GM12801 (cell line): Measurements from ENCODE around the gene CXCL10.

ENCODE experiments used
- TF ChIP-seq, protein P1 (sequence below): IDR thresholded peaks from one replicate; pipeline ENCODE4 v1.5.1; 2011; ENCODE audit warnings: control low read depth; ENCODE audit not compliant: insufficient read length; ENCODE audit errors: extremely low read depth

The CXCL10 gene

DNA sequence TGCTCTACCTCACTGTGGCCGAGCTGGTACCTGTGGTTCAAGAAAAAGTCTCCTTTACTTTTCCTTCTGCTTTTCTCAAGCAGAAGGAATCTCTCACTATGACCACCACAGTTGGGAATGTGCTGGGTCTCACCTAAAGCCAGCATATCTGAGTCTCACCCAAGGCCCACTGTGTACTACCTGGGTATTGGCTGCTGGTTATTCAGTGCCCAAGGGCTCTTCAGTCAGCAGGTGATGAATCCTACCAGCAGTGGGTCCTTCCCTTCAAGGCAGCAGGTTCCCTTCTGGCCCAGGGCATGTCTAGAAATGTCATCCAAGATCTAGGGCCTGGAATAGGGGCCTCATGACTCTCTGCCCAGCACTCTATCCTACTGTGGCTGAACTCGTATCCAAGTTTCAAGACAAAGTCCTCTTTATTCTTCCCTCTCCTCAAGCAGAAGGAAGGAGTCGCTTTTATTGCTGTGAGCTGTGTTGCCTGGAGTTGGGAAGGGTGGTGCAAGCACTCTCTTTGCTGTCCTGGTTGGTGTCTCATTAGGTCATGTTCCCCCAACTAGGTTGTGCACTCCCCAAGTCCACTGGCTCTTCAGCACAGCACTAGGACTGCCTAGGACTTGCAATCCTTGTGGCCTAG, 6.1 kb downstream of the CXCL10 start:
- TF ChIP-seq, protein P1, sequence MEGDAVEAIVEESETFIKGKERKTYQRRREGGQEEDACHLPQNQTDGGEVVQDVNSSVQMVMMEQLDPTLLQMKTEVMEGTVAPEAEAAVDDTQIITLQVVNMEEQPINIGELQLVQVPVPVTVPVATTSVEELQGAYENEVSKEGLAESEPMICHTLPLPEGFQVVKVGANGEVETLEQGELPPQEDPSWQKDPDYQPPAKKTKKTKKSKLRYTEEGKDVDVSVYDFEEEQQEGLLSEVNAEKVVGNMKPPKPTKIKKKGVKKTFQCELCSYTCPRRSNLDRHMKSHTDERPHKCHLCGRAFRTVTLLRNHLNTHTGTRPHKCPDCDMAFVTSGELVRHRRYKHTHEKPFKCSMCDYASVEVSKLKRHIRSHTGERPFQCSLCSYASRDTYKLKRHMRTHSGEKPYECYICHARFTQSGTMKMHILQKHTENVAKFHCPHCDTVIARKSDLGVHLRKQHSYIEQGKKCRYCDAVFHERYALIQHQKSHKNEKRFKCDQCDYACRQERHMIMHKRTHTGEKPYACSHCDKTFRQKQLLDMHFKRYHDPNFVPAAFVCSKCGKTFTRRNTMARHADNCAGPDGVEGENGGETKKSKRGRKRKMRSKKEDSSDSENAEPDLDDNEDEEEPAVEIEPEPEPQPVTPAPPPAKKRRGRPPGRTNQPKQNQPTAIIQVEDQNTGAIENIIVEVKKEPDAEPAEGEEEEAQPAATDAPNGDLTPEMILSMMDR, result no peak

DNA sequence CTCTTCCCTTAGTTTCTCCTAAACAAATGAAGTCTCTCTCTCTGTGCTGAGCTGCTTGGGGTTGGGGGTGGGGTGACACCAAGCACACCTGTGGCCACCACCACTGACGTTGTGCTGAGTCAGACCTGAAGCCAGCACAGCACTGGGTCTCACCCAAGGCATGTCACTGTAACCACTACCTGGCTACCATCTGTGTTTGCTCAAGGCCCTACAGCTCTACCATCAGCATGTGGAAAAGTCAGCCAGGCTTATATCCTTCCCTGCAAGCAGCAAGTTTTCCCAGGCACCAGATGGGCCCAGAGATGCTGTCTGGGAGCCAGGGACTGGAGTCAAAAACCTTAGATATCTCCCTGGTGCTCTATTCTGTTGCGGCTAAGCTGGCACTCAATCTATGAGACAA, 6.9 kb downstream of the CXCL10 start:
- TF ChIP-seq, protein P1, result no peak

DNA sequence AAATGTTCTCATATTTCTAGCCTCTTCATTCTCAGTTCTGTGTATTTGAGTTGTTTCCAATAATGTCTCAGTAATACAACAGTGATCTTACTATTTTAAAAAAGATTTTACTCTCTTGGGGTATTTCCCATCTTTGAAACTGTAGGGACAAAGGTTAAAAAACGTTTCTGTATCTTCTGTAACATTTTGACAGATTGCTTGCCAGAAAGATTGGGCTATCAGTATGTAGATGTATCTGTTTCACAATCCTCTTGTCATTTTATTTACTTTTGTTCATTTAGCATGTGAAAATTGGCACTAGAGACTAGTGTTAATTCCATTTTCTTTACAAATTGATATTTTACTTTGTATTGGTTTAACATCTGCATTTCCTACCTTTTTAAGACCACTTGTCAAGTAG, 9.8 kb downstream of the CXCL10 start:
- TF ChIP-seq, protein P1, result no peak

DNA sequence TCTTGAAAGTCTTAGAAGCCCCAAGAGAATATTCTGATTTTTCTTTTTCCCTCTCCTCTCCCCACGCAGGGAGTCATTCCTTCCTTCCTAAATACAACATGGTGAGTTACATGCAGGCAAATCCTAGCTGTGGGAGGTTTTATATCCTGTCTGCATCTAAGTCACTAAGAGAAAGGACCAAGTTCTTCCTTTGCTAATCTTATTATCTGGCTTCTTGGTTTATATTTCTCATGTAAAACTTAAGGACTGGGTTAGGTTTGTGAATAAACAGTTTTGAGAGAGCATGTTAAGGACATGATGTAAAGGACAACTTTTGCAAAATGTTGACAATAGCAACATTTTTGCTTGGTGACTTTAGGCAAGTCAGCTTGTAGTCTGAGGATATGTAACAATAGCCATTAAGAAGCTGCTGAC, 10.9 kb downstream of the CXCL10 start:
- TF ChIP-seq, protein P1, result no peak

DNA sequence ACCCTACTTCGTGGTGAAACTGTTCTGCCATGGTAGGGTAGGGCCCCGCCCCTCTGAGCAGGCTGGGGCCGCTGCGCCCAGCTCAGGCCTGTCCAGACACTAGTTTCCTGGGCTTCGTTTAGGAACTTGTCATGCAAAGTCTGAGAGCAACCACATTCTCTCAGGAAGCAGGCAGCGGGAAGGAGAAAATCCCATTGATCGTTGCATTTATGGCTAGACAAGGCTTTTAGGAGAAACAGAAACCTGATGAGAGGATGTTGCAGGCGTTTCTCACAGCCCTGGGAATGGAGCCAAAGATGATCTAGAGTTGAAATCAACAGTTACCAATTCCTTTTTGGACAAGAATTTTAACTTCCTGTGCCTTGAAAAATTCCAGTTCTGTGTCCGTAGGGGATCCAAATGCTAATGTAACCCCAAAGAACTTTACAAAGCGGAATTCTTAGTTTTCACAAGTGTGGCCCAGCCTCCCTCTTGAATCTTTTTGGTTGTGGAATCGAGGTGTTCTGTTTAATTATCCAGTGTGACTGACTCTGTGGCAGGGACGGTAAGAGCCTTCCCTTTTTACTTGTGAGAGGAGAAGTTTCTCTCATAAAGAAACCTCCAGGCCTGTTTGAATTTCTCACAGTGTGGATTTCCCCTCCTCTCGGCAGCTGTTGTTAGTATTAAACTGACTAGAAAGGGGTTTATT, 11.5 kb downstream of the CXCL10 start:
- TF ChIP-seq, protein P1, result no peak

DNA sequence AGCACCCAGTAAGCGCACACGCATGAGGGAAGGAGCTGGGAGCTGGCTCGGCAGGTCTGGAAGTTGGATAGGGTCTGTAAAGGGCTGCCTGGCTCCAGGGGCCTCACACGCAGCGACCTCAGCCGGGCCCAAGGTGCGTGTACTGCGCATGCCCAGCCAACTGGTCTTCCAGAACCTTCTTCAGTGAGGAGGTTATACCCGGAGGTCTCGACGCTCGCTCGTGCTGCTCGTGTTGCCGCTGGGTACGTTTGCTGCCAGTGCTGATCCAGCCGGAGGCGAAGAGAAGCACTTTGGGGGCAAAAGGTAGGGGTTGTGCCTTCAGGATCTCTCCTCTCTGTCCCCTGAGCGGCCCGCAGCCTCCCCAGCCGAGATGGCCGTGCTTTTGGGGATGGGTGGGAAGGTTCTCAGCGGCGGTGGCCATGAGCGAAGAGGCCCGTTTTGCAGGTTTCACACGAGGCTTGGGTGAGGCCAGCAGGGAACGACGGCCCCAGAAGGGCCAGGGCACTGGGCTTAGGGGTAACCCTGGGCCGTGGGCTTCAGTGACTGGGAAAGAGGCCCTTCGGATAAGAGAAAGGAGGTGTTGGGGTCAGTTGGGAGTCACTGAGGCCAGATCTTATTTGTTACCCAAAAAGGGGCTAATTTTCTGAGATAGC, 12.2 kb downstream of the CXCL10 start:
- TF ChIP-seq, protein P1, result no peak

DNA sequence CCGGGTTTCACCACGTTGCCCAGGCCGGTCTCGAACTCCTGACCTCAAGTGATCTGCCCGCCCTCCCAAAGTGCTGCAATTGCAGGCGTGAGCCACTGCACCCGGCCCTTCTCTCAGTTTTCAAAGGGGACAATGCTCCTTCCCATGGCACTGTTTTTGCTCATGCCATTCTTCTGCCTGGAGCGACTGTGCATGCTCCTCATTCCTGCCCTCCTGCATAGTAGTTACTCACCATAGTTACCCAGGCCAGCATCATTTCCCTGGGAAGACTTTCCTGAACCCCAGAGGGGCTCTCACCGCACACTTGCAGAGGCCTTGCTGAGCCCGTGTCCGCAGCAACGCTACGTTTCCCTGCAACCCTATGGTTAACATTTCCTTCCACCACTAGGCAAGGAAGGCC, 12.7 kb downstream of the CXCL10 start:
- TF ChIP-seq, protein P1, result no peak
